Keratinocyte (primary cell): ENCODE measurements around the gene DNAJC18. TPM values are rescaled to one million over a fixed set of nuclear protein-coding genes. Genes with fewer than 3 reads are reported as not detected.

Source experiments
- DNase-seq: peaks from one replicate; pipeline ENCODE4 v3.0.0-alpha.2; 2011; ENCODE audit warnings: low read depth, missing footprints, low spot score
- FAIRE-seq: peaks from 2 replicates; lab custom pipeline; 2011; peaks lifted over from hg19 to GRCh38; lab: Jason Lieb, UNC
- H2AFZ ChIP-seq: 2 replicates; pipeline ENCODE4 v1.6.0; 2012; ENCODE audit warnings: low read length, control low read depth, inconsistent platforms; ENCODE audit not compliant: control insufficient read depth
- H3K27ac ChIP-seq: 2 replicates; pipeline ENCODE4 v1.5.1; 2011; ENCODE audit warnings: low read length; ENCODE audit not compliant: control insufficient read depth, insufficient read depth
- H3K27me3 ChIP-seq: 3 replicates; pipeline ENCODE4 v1.6.0; 2011; ENCODE audit warnings: low read length; ENCODE audit not compliant: control insufficient read depth, insufficient read depth; ENCODE audit errors: extremely low read depth
- H3K36me3 ChIP-seq, 2 experiments: 2 replicates in 1 of 2; 3 replicates in 1 of 2; pipeline ENCODE4 v1.5.1; 2011; ENCODE audit warnings: low read length in 2 of 2, mild to moderate bottlenecking in 1 of 2; ENCODE audit not compliant: control insufficient read depth in 2 of 2, insufficient read depth in 2 of 2; ENCODE audit errors: extremely low read depth in 1 of 2
- H3K4me1 ChIP-seq: 3 replicates; pipeline ENCODE4 v1.5.1; 2011; ENCODE audit warnings: low read length; ENCODE audit not compliant: control insufficient read depth, insufficient read depth; ENCODE audit errors: extremely low read depth
- H3K4me2 ChIP-seq: 3 replicates; pipeline ENCODE4 v1.6.0; 2011; ENCODE audit warnings: low read depth, low read length; ENCODE audit not compliant: control insufficient read depth, insufficient read depth; ENCODE audit errors: extremely low read depth
- H3K4me3 ChIP-seq, 3 experiments: fragments of 200-600 bp in 1 of 3; sonication (generic) in 1 of 3; 2 replicates in 2 of 3; 3 replicates in 1 of 3; pipeline ENCODE4 v1.5.1; 2011 to 2016; ENCODE audit warnings: low read length in 3 of 3, mild to moderate bottlenecking in 3 of 3, control low read depth in 2 of 3, inconsistent platforms in 1 of 3, low read depth in 1 of 3, mixed read lengths in 1 of 3, mixed run types in 1 of 3, moderate library complexity in 1 of 3; ENCODE audit not compliant: control insufficient read depth in 2 of 3, insufficient read depth in 2 of 3; ENCODE audit errors: extremely low read depth in 1 of 3
- H3K79me2 ChIP-seq: 2 replicates; pipeline ENCODE4 v1.6.0; 2012; ENCODE audit warnings: low read length; ENCODE audit not compliant: control insufficient read depth, insufficient read depth
- H3K9ac ChIP-seq: 3 replicates; pipeline ENCODE4 v1.6.0; 2011; ENCODE audit warnings: low read length; ENCODE audit not compliant: control insufficient read depth, insufficient read depth; ENCODE audit errors: extremely low read depth
- H3K9me1 ChIP-seq: 3 replicates; pipeline ENCODE4 v1.6.0; 2011; ENCODE audit warnings: low read length; ENCODE audit not compliant: control insufficient read depth, insufficient read depth; ENCODE audit errors: extremely low read depth
- H3K9me3 ChIP-seq: 2 replicates; pipeline ENCODE4 v1.5.1; 2012; ENCODE audit warnings: low read depth, low read length; ENCODE audit not compliant: control insufficient read depth
- H4K20me1 ChIP-seq: 3 replicates; pipeline ENCODE4 v1.6.0; 2011; ENCODE audit warnings: low read length; ENCODE audit not compliant: control insufficient read depth, insufficient read depth; ENCODE audit errors: extremely low read depth
- EZH2 ChIP-seq: IDR thresholded peaks from one replicate; pipeline ENCODE4 v1.6.1; 2012; ENCODE audit warnings: inconsistent platforms, mild to moderate bottlenecking, low read length, moderate library complexity
- dilution Hi-C: fragments of 300-500 bp; cut with MboI; formaldehyde crosslinking; loops from one replicate; pipeline ENCODE4 v1.7.0; 2020; ENCODE audit warnings: low sequenced_read_pairs; ENCODE audit not compliant: extremely low pct_ligation_motif_present
- polyA plus RNA-seq, 5 experiments: library from polyadenylated mRNA; depleted of rRNA in 3 of 5; stranded (reverse) in 3 of 5; stranded (forward) in 1 of 5; unstranded in 1 of 5; fragments of >200 nt; gene quantifications; 1 replicate in 1 of 5; 2 replicates in 3 of 5; 3 replicates in 1 of 5; pipeline versions ENCODE4 v1.2.1 to v1.2.3, GENCODE V29; 2011 to 2012; ENCODE audit warnings: missing spikeins in 2 of 5, low read depth in 1 of 5, low replicate concordance in 1 of 5
- TF ChIP-seq, protein P1 (sequence below), 3 experiments: IDR thresholded peaks in 1 of 3; conservative IDR thresholded peaks in 1 of 3; optimal IDR thresholded peaks in 1 of 3; 2 replicates in 2 of 3; 3 replicates in 1 of 3; pipeline versions ENCODE3 to v1.5.1; 2011; ENCODE audit warnings: low read length in 3 of 3, mild to moderate bottlenecking in 3 of 3, moderate library complexity in 2 of 3, control low read depth in 1 of 3, inconsistent platforms in 1 of 3; ENCODE audit not compliant: insufficient read depth in 2 of 3; ENCODE audit errors: extremely low read depth in 1 of 3

The DNAJC18 gene
- polyA plus RNA-seq, 1 donor (not counting 4 experiments of a cell fraction or from before 2014, with no cell fraction given): 6.6 TPM

DNA sequence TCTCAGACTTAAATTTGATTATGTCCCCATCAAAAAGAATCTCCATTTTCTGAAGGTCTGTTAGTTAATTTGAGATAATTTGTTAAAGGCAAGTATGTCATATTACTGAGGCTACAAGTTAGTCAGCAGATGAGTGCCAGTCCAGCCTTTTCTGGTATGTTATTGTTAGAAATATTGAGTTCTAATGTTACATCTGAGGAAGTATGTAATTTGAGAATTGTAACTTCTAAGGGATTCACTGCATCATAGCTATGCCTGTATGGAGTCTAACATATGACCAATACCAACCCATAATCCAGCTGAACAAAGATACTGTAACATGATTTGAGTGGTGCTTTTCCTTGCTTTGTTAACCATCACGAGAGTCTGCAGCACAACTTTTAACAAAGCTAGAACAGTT is 70.1 kb downstream of the DNAJC18 start:
- dilution Hi-C loops: no loop called here
- H3K9me1 ChIP-seq: no peaks in the 10 kb centered on the region
- peaks cover 19 to 23% of the 10 kb centered on the region in 2 experiments for H3K36me3 ChIP-seq
- H3K4me2 ChIP-seq: no peak overlapping the region
- H3K27ac ChIP-seq: no peak overlapping the region
- no peaks in the 10 kb centered on the region for H3K27me3 ChIP-seq
- H3K9ac ChIP-seq: no peak overlapping the region
- H4K20me1 ChIP-seq: no peaks in the 10 kb centered on the region
- no peaks in the 10 kb centered on the region for H3K79me2 ChIP-seq
- no peak overlapping the region for H2AFZ ChIP-seq
- no peak overlapping the region for H3K4me3 ChIP-seq
- DNase-seq (no peak), FAIRE-seq (no peak)
- H3K4me1 ChIP-seq: no peaks in the 10 kb centered on the region
- H3K9me3 ChIP-seq: no peaks in the 10 kb centered on the region
- no peak for TF ChIP-seq EZH2
- TF ChIP-seq, protein P1, sequence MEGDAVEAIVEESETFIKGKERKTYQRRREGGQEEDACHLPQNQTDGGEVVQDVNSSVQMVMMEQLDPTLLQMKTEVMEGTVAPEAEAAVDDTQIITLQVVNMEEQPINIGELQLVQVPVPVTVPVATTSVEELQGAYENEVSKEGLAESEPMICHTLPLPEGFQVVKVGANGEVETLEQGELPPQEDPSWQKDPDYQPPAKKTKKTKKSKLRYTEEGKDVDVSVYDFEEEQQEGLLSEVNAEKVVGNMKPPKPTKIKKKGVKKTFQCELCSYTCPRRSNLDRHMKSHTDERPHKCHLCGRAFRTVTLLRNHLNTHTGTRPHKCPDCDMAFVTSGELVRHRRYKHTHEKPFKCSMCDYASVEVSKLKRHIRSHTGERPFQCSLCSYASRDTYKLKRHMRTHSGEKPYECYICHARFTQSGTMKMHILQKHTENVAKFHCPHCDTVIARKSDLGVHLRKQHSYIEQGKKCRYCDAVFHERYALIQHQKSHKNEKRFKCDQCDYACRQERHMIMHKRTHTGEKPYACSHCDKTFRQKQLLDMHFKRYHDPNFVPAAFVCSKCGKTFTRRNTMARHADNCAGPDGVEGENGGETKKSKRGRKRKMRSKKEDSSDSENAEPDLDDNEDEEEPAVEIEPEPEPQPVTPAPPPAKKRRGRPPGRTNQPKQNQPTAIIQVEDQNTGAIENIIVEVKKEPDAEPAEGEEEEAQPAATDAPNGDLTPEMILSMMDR (optimal IDR thresholded peaks at IDR 0.05 in 1 of 3, IDR thresholded peaks at IDR 0.05 in 1 of 3, conservative IDR thresholded peaks at IDR 0.05 in 1 of 3; ENCODE audit: extremely low read depth in 1 of 3, insufficient read depth in 2 of 3, low read length in 3 of 3): no peak

DNA sequence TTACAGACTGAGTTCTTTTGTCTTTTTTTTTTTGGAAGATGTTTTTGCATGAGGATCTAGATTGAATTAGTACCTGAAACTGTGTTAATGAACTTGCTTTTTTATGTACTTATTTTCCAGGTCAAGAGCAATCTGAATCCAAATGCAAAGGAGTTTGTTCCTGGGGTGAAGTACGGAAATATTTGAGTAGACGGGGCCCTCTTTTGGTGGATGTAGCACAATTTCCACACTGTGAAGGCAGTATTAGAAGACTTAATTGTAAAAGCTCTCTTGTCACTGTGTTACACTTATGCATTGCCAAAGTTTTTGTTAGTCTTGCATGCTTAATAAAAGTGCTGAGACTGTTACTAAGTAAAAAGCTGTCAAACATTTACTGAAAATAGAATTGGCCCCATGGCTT is 70.7 kb downstream of the DNAJC18 start:
- no peak overlapping the region for H3K27ac ChIP-seq
- no peak overlapping the region for H2AFZ ChIP-seq
- no peak overlapping the region for H3K4me2 ChIP-seq
- H3K9ac ChIP-seq: no peak overlapping the region
- H3K4me1 ChIP-seq: no peaks in the 10 kb centered on the region
- no peaks in the 10 kb centered on the region for H3K9me3 ChIP-seq
- no peaks in the 10 kb centered on the region for H3K9me1 ChIP-seq
- dilution Hi-C loops: no loop called here
- no peak overlapping the region for H3K4me3 ChIP-seq
- no peaks in the 10 kb centered on the region for H3K79me2 ChIP-seq
- H3K27me3 ChIP-seq: no peaks in the 10 kb centered on the region
- no peak for DNase-seq
- H3K36me3 ChIP-seq: peaks cover 19 to 23% of the 10 kb centered on the region in 2 experiments
- no peak for FAIRE-seq
- TF ChIP-seq, protein P1 (optimal IDR thresholded peaks at IDR 0.05 in 1 of 3, IDR thresholded peaks at IDR 0.05 in 1 of 3, conservative IDR thresholded peaks at IDR 0.05 in 1 of 3; ENCODE audit: extremely low read depth in 1 of 3, insufficient read depth in 2 of 3, low read length in 3 of 3): no peak
- TF ChIP-seq EZH2: no peak
- no peaks in the 10 kb centered on the region for H4K20me1 ChIP-seq
